ENCODE results near the gene IQCH.

Gene IQCH

GRCh38 chr15:67458331-67459029, 203.9 kb downstream of the IQCH start:
- Histone ChIP-seq H3K27ac (ENCODE audit: low read depth in 2 of 2, low read length in 2 of 2) (no peak overlapping the region), H3K9me3 (ENCODE audit: control insufficient read depth in 2 of 2, low read length in 2 of 2) (no peaks in the 10 kb centered on the region), H3K27me3 (ENCODE audit: control insufficient read depth in 2 of 2, insufficient read depth in 2 of 2, low read length in 2 of 2) (no peaks in the 10 kb centered on the region), H3K36me3 (ENCODE audit: control insufficient read depth in 2 of 2, insufficient read depth in 2 of 2, low read length in 2 of 2) (no peaks in the 10 kb centered on the region), H3K4me3 (ENCODE audit: low read length in 2 of 2) (no peak overlapping the region), H3K9ac (ENCODE audit: low read depth in 1 of 2, low read length in 2 of 2) (no peak overlapping the region), H3K4me1 (ENCODE audit: control insufficient read depth in 2 of 2, insufficient read depth in 2 of 2, low read length in 2 of 2) (no peaks in the 10 kb centered on the region)

GRCh38 chr15:67460521-67460920, 205.9 kb downstream of the IQCH start:
- Histone ChIP-seq H3K36me3 (ENCODE audit: control insufficient read depth in 2 of 2, insufficient read depth in 2 of 2, low read length in 2 of 2) (no peaks in the 10 kb centered on the region), H3K27me3 (ENCODE audit: control insufficient read depth in 2 of 2, insufficient read depth in 2 of 2, low read length in 2 of 2) (no peaks in the 10 kb centered on the region), H3K4me1 (ENCODE audit: control insufficient read depth in 2 of 2, insufficient read depth in 2 of 2, low read length in 2 of 2) (no peaks in the 10 kb centered on the region), H3K9me3 (ENCODE audit: control insufficient read depth in 2 of 2, low read length in 2 of 2) (no peaks in the 10 kb centered on the region), H3K27ac (ENCODE audit: low read depth in 2 of 2, low read length in 2 of 2) (no peak overlapping the region), H3K4me3 (ENCODE audit: low read length in 2 of 2) (no peak overlapping the region), H3K9ac (ENCODE audit: low read depth in 1 of 2, low read length in 2 of 2) (no peak overlapping the region)

GRCh38 chr15:67461735-67462134, 207.1 kb downstream of the IQCH start:
- H3K36me3 ChIP-seq (ENCODE audit: control insufficient read depth in 2 of 2, insufficient read depth in 2 of 2, low read length in 2 of 2): no peaks in the 10 kb centered on the region
- H3K9me3 ChIP-seq (ENCODE audit: control insufficient read depth in 2 of 2, low read length in 2 of 2): no peaks in the 10 kb centered on the region
- no peak overlapping the region for H3K4me3 ChIP-seq (ENCODE audit: low read length in 2 of 2)
- H3K4me1 ChIP-seq (ENCODE audit: control insufficient read depth in 2 of 2, insufficient read depth in 2 of 2, low read length in 2 of 2): no peaks in the 10 kb centered on the region
- H3K9ac ChIP-seq (ENCODE audit: low read depth in 1 of 2, low read length in 2 of 2): no peak overlapping the region
- H3K27ac ChIP-seq (ENCODE audit: low read depth in 2 of 2, low read length in 2 of 2): no peak overlapping the region
- H3K27me3 ChIP-seq (ENCODE audit: control insufficient read depth in 2 of 2, insufficient read depth in 2 of 2, low read length in 2 of 2): no peaks in the 10 kb centered on the region

- no peak overlapping the region for H3K27ac ChIP-seq (ENCODE audit: low read depth in 2 of 2, low read length in 2 of 2)
- no peaks in the 10 kb centered on the region for H3K4me1 ChIP-seq (ENCODE audit: control insufficient read depth in 2 of 2, insufficient read depth in 2 of 2, low read length in 2 of 2)
- no peaks in the 10 kb centered on the region for H3K9me3 ChIP-seq (ENCODE audit: control insufficient read depth in 2 of 2, low read length in 2 of 2)
- H3K36me3 ChIP-seq (ENCODE audit: control insufficient read depth in 2 of 2, insufficient read depth in 2 of 2, low read length in 2 of 2): no peaks in the 10 kb centered on the region
- no peak overlapping the region for H3K9ac ChIP-seq (ENCODE audit: low read depth in 1 of 2, low read length in 2 of 2)
- H3K27me3 ChIP-seq (ENCODE audit: control insufficient read depth in 2 of 2, insufficient read depth in 2 of 2, low read length in 2 of 2): no peaks in the 10 kb centered on the region
- no peak overlapping the region for H3K4me3 ChIP-seq (ENCODE audit: low read length in 2 of 2)
Measured at GRCh38 chr15:67462875-67463274, 208.3 kb downstream of the IQCH start.

GRCh38 chr15:67463488-67463887, 208.9 kb downstream of the IQCH start:
- no peaks in the 10 kb centered on the region for H3K27me3 ChIP-seq (ENCODE audit: control insufficient read depth in 2 of 2, insufficient read depth in 2 of 2, low read length in 2 of 2)
- H3K9me3 ChIP-seq (ENCODE audit: control insufficient read depth in 2 of 2, low read length in 2 of 2): no peaks in the 10 kb centered on the region
- H3K4me1 ChIP-seq (ENCODE audit: control insufficient read depth in 2 of 2, insufficient read depth in 2 of 2, low read length in 2 of 2): no peaks in the 10 kb centered on the region
- no peaks in the 10 kb centered on the region for H3K36me3 ChIP-seq (ENCODE audit: control insufficient read depth in 2 of 2, insufficient read depth in 2 of 2, low read length in 2 of 2)
- H3K27ac ChIP-seq (ENCODE audit: low read depth in 2 of 2, low read length in 2 of 2): no peak overlapping the region
- H3K4me3 ChIP-seq (ENCODE audit: low read length in 2 of 2): no peak overlapping the region
- no peak overlapping the region for H3K9ac ChIP-seq (ENCODE audit: low read depth in 1 of 2, low read length in 2 of 2)

- H3K9ac ChIP-seq (ENCODE audit: low read depth in 1 of 2, low read length in 2 of 2): no peak overlapping the region
- H3K27ac ChIP-seq (ENCODE audit: low read depth in 2 of 2, low read length in 2 of 2): no peak overlapping the region
Measured at GRCh38 chr15:67465196-67465952, 210.8 kb downstream of the IQCH start.

GRCh38 chr15:67468416-67468815, 213.8 kb downstream of the IQCH start:
- H3K4me3 ChIP-seq (ENCODE audit: low read length in 2 of 2): no peak overlapping the region
- H3K27ac ChIP-seq (ENCODE audit: low read depth in 2 of 2, low read length in 2 of 2): no peak overlapping the region
- H3K36me3 ChIP-seq (ENCODE audit: control insufficient read depth in 2 of 2, insufficient read depth in 2 of 2, low read length in 2 of 2): no peaks in the 10 kb centered on the region
- H3K4me1 ChIP-seq (ENCODE audit: control insufficient read depth in 2 of 2, insufficient read depth in 2 of 2, low read length in 2 of 2): no peaks in the 10 kb centered on the region
- no peaks in the 10 kb centered on the region for H3K9me3 ChIP-seq (ENCODE audit: control insufficient read depth in 2 of 2, low read length in 2 of 2)
- H3K9ac ChIP-seq (ENCODE audit: low read depth in 1 of 2, low read length in 2 of 2): no peak overlapping the region
- no peaks in the 10 kb centered on the region for H3K27me3 ChIP-seq (ENCODE audit: control insufficient read depth in 2 of 2, insufficient read depth in 2 of 2, low read length in 2 of 2)

More at GRCh38 chr15:67465196-67465952, 210.8 kb downstream of the IQCH start:
- no peaks in the 10 kb centered on the region for H3K4me1 ChIP-seq (ENCODE audit: control insufficient read depth in 2 of 2, insufficient read depth in 2 of 2, low read length in 2 of 2)
- H3K36me3 ChIP-seq (ENCODE audit: control insufficient read depth in 2 of 2, insufficient read depth in 2 of 2, low read length in 2 of 2): no peaks in the 10 kb centered on the region
- H3K27me3 ChIP-seq (ENCODE audit: control insufficient read depth in 2 of 2, insufficient read depth in 2 of 2, low read length in 2 of 2): no peaks in the 10 kb centered on the region
- no peak overlapping the region for H3K4me3 ChIP-seq (ENCODE audit: low read length in 2 of 2)
- no peaks in the 10 kb centered on the region for H3K9me3 ChIP-seq (ENCODE audit: control insufficient read depth in 2 of 2, low read length in 2 of 2)

GRCh38 chr15:67469680-67470079, 215.1 kb downstream of the IQCH start:
- Histone ChIP-seq H3K9ac (ENCODE audit: low read depth in 1 of 2, low read length in 2 of 2) (no peak overlapping the region), H3K27me3 (ENCODE audit: control insufficient read depth in 2 of 2, insufficient read depth in 2 of 2, low read length in 2 of 2) (no peaks in the 10 kb centered on the region), H3K36me3 (ENCODE audit: control insufficient read depth in 2 of 2, insufficient read depth in 2 of 2, low read length in 2 of 2) (no peaks in the 10 kb centered on the region), H3K9me3 (ENCODE audit: control insufficient read depth in 2 of 2, low read length in 2 of 2) (no peaks in the 10 kb centered on the region), H3K4me1 (ENCODE audit: control insufficient read depth in 2 of 2, insufficient read depth in 2 of 2, low read length in 2 of 2) (no peaks in the 10 kb centered on the region), H3K27ac (ENCODE audit: low read depth in 2 of 2, low read length in 2 of 2) (no peak overlapping the region), H3K4me3 (ENCODE audit: low read length in 2 of 2) (no peak overlapping the region)

- Histone ChIP-seq H3K4me3 (ENCODE audit: low read length in 2 of 2) (no peak overlapping the region), H3K4me1 (ENCODE audit: control insufficient read depth in 2 of 2, insufficient read depth in 2 of 2, low read length in 2 of 2) (no peaks in the 10 kb centered on the region), H3K9me3 (ENCODE audit: control insufficient read depth in 2 of 2, low read length in 2 of 2) (no peaks in the 10 kb centered on the region), H3K27me3 (ENCODE audit: control insufficient read depth in 2 of 2, insufficient read depth in 2 of 2, low read length in 2 of 2) (no peaks in the 10 kb centered on the region), H3K27ac (ENCODE audit: low read depth in 2 of 2, low read length in 2 of 2) (no peak overlapping the region), H3K36me3 (ENCODE audit: control insufficient read depth in 2 of 2, insufficient read depth in 2 of 2, low read length in 2 of 2) (no peaks in the 10 kb centered on the region), H3K9ac (ENCODE audit: low read depth in 1 of 2, low read length in 2 of 2) (no peak overlapping the region)
Measured at GRCh38 chr15:67472957-67473356, 218.4 kb downstream of the IQCH start.

- Histone ChIP-seq H3K4me1 (ENCODE audit: control insufficient read depth in 2 of 2, insufficient read depth in 2 of 2, low read length in 2 of 2) (no peaks in the 10 kb centered on the region), H3K9me3 (ENCODE audit: control insufficient read depth in 2 of 2, low read length in 2 of 2) (no peaks in the 10 kb centered on the region), H3K27ac (ENCODE audit: low read depth in 2 of 2, low read length in 2 of 2) (no peak overlapping the region), H3K27me3 (ENCODE audit: control insufficient read depth in 2 of 2, insufficient read depth in 2 of 2, low read length in 2 of 2) (no peaks in the 10 kb centered on the region), H3K4me3 (ENCODE audit: low read length in 2 of 2) (no peak overlapping the region), H3K36me3 (ENCODE audit: control insufficient read depth in 2 of 2, insufficient read depth in 2 of 2, low read length in 2 of 2) (no peaks in the 10 kb centered on the region), H3K9ac (ENCODE audit: low read depth in 1 of 2, low read length in 2 of 2) (no peak overlapping the region)
Measured at GRCh38 chr15:67474405-67475110, 220.0 kb downstream of the IQCH start.
